GM21619 (cell line): ENCODE data around the gene DOCK8.
"Not testable (repeated sequence)": the region's sequence is repeated elsewhere in the genome, so short reads cannot be mapped to it uniquely, and the experiment has no call there.

Experiments used
- ATAC-seq: cut with Tn5 transposase; IDR thresholded peaks from one replicate; pipeline ENCODE4 v1.9.1; 2021; ENCODE audit not compliant: unreplicated experiment

The DOCK8 gene

DNA sequence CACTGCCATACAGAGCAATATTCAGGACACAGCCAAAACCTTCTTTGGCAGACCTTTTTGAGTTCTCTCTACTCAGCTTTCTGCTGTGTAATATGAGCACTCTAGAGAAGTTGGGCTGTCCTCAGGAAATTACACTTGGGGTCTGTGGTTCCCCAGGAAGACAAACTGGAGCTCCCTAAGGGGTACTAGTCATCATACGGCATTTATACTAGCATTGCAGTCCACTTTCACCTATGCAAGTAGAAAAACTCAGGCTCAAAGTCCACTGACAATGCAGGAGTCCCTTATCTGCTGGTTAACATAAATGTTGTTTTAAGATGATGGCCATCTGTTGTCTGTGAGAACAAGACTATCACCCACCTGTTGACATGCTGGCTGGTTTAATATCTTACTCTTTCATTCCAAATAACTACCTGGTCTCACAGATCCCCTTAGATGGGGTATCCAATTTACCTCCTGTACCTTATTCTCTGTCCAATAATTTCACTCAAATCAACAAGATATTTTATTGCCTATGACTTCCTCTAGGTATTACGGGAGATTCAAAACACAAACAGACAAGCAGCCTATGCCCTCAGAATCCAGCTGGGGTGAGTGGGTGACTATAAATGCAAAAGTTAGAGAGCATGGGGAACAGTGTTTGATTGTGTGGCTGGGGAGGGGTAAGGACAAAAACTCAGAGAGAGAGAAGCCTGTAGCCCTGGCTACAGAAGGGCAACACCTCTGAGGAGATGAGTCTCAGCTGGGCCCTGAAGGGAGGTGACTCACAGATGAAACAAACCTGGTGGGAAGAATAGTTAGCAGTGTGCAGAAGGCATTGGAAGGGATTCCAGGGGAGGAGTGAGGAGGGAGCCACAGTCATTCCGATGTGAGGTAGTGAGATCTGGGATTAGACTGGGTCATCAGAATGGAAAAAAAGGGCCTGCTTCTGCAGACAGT lies 10.2 kb downstream of the DOCK8 start:
- no peak for ATAC-seq

GRCh38 chr9:227860-228259 lies 13.2 kb downstream of the DOCK8 start:
- no peak for ATAC-seq

DNA sequence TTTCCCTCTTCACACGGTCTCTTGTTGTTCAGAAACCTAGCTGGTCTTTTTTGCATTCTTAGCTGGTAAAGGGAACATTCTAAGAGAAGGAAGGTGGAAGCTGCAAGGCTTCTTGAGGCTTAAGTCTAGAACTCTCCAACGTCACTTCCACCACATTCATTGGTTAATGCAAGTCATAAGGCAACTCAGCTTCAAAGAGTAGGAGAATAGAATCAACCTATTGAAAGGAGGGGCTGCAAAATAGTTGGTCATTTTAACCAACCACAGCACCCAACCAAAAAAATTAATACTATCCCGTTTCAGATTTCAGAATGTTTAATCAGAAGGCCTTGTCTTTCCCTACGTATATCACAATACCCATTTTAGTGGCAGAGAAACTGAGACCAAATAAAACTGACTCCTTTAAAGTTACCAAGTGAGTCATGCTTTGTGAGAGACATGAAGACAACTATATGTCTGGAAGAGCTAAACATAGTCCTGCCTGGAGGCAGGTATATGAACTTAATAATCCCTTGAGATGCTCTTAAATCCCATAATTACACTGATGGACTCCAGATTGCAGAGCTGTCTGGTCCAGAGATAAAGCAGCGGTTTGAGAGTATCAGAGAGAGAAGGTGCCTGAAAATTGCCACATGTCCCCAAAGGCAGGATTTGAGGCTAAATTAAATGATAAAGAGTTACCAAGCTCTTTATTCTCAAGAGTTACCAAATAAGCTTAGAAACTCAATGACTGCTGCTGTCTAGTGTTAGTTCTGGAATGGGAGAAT lies 14.4 kb downstream of the DOCK8 start:
- no peak for ATAC-seq

DNA sequence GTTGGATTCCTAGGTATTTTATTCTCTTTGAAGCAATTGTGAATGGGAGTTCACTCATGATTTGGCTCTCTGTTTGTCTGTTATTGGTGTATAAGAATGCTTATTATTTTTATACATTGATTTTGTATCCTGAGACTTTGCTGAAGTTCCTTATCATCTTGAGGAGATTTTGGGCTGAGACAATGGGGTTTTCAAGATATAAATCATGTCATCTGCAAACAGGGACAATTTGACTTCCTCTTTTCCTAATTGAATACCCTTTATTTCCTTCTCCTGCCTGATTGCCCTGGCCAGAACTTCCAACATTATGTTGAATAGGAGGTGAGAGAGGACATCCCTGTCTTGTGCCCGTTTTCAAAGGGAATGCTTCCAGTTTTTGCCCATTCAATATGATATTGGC lies 17.0 kb downstream of the DOCK8 start:
- ATAC-seq, result not testable (repeated sequence)

GRCh38 chr9:233708-234107 lies 19.0 kb downstream of the DOCK8 start:
- not testable (repeated sequence) for ATAC-seq

- no peak for ATAC-seq
Observed at GRCh38 chr9:237141-237857, 22.6 kb downstream of the DOCK8 start.

DNA sequence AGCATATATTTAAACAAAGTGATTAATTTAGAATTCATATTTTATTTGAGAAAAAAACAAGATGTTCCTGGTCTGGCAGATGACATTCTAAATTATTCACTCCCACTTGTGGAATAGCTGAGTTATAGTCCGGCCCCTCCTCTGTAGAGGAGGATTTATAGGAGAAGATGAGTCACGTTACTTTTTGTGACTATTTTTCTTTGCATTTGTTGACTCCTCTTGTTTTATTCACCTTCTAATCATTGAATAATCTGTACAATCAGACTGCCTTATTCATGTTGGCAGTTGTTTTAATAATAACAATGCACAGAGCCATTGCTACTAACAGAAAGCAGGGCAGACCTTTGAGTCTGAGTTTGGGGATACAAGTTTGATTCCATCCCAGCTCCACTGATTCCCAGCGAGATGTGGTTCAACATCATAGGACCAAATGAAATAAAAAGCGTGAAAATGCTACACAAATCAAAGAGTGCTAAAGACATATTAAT lies 23.2 kb downstream of the DOCK8 start:
- no peak for ATAC-seq

DNA sequence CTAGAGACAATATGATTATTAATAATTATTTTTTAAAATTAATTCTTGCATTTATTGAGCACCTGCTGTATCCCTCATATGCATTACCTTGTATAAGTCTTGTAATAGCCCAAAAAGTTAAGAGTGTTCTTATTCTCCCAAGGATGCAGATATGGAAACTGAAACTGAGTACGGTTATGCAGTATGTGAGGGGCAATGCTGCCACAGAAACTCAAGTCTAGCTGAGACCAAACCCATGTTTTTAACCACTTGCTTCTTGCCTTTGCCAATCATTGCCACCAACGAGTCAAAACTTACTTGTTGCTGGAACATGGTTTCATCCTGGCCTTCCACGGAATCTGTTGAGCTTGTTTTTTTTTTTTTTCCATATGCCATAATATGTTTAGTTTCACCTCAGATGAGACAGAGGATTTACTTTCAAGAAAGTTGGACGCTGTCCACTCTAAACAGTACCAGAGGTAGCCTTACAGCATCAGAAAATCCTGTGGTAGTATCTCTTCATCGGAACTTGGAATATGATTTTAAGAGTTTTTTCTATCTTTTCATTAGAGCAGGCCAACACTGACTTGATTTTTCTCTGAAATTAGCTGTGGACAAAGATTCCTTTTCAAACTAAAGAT lies 27.9 kb downstream of the DOCK8 start:
- no peak for ATAC-seq

DNA sequence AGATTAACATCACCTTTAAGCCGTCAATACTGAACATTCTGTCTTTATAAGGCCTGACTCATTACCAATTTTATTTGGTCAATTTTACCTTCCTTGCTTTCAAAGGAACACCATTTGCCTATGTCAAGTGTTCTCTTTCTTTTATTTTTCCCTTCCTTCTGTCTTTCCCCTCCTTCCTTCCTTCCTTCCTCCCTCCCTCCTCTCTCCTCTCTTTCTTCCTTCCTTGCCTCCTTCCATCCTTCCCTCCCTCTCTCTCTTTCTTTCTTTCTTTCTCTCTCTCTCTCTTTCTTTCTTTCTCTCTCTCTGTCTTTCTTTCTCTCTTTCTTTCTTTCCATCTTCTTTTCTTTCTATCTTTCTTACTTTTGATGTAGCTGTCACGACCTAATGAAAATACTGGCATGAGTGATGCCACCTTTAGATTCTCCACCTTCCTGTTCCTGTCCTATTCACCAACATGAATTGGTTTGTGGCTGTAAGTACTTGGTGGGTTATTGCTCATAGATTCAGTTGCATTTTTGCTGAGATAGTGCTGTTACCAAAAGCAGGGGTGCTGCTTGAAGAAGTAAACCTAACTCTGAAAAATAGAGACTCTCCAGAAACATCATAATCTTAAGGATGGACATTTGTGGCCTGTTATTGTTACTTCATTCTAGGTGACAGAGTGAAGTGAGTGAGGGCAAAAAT lies 33.8 kb downstream of the DOCK8 start:
- no peak for ATAC-seq

- ATAC-seq, result no peak
Observed at GRCh38 chr9:249025-249424, 34.4 kb downstream of the DOCK8 start.

- no peak for ATAC-seq
Observed at GRCh38 chr9:250039-250438, 35.4 kb downstream of the DOCK8 start.

GRCh38 chr9:250625-251024 lies 36.0 kb downstream of the DOCK8 start:
- ATAC-seq, result no peak

- no peak for ATAC-seq
Observed at GRCh38 chr9:251398-251797, 36.7 kb downstream of the DOCK8 start.

DNA sequence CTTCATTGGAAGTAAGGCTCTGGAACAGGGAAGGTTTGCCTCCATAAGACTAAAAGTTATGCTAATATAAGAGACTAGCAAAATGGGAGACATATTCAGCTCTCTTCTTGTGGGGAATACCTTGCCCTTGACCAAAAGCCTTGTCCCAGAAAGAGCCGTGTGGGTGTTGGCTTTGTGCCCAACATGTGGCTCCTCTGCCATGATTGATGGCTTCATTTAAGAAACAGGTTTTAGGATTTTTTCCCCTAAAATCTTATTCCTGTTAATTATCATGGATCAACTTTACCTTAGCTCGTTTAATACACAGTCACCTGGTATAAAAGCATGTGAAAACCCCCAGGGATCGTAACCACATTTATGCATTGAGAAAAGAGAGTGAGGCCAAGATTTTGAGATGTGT lies 38.9 kb downstream of the DOCK8 start:
- no peak for ATAC-seq

DNA sequence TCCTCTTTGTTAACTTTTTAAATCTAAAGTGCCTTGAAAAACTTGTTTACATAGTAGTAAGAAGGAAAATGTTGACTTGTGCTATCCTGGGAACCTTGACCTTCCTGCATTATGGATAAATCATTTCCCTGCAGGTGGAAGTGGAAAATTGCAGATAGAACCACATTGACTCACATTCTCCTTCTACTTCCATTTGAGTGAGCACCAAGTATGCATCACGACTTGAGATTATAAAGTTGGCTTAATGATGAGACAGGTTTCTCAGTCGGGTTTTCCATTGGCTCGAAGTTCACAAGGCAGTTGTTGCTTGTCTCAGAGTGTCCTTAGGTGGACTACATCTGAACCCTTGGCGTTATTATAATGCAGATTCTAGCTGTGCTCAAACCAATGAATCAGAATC lies 39.9 kb downstream of the DOCK8 start:
- ATAC-seq, result no peak

GRCh38 chr9:257957-258356 lies 43.3 kb downstream of the DOCK8 start:
- no peak for ATAC-seq

- ATAC-seq, result no peak
Observed at GRCh38 chr9:259405-260404, 45.0 kb downstream of the DOCK8 start.

- no peak for ATAC-seq
Observed at GRCh38 chr9:264231-264630, 49.6 kb downstream of the DOCK8 start.

- ATAC-seq, result no peak
Observed at GRCh38 chr9:265209-265870, 50.7 kb downstream of the DOCK8 start.
